K562 (cell line): Measurements from ENCODE around the gene OTOG.

Experiments
- BRF1 ChIP-seq: IDR thresholded peaks from 3 replicates; pipeline ENCODE4 v1.6.1; 2011; ENCODE audit warnings: borderline replicate concordance, mild to moderate bottlenecking; ENCODE audit not compliant: insufficient read length; ENCODE audit errors: extremely low read depth
- ZZZ3 ChIP-seq: fragments of 450-650 bp; IDR thresholded peaks from 2 replicates; pipeline ENCODE4 v1.6.1; 2016; ENCODE audit warnings: antibody characterized with exemption, mild to moderate bottlenecking, moderate library complexity

- no peak for TF ChIP-seq BRF1
- TF ChIP-seq ZZZ3 = no peak
These were observed 41.9 kb upstream of the OTOG start for GRCh38 chr11:17505146-17505545.
